ENCODE measurements around the gene NIN.

Gene NIN

GRCh38 chr14:50762931-50763300 lies 68.0 kb downstream of the NIN start:
- no peak for DNase-seq (ENCODE audit: low spot score)

- no peak for DNase-seq (ENCODE audit: low spot score)
Measured at GRCh38 chr14:50762001-50762930, 68.7 kb downstream of the NIN start.

GRCh38 chr14:50759800-50760543 lies 71.0 kb downstream of the NIN start:
- DNase-seq (ENCODE audit: low spot score), result no peak

- DNase-seq (ENCODE audit: low spot score), result no peak
Measured at GRCh38 chr14:50758945-50759344, 72.0 kb downstream of the NIN start.

- no peak for DNase-seq (ENCODE audit: low spot score)
Measured at GRCh38 chr14:50758305-50758704, 72.7 kb downstream of the NIN start.

- DNase-seq (ENCODE audit: low spot score), result no peak
Measured at GRCh38 chr14:50757702-50758101, 73.3 kb downstream of the NIN start.

- no peak for DNase-seq (ENCODE audit: low spot score)
Measured at GRCh38 chr14:50756300-50756699, 74.7 kb downstream of the NIN start.

GRCh38 chr14:50750323-50750722 lies 80.6 kb downstream of the NIN start:
- no peak for DNase-seq (ENCODE audit: low spot score)

GRCh38 chr14:50745401-50746058 lies 85.4 kb downstream of the NIN start:
- no peak for DNase-seq (ENCODE audit: low spot score)

GRCh38 chr14:50744231-50744630 lies 86.7 kb downstream of the NIN start:
- no peak for DNase-seq (ENCODE audit: low spot score)

- no peak for DNase-seq (ENCODE audit: low spot score)
Measured at GRCh38 chr14:50741567-50741966, 89.4 kb downstream of the NIN start.

- DNase-seq (ENCODE audit: low spot score), result no peak
Measured at GRCh38 chr14:50740856-50741255, 90.1 kb downstream of the NIN start.

- no peak for DNase-seq (ENCODE audit: low spot score)
Measured at GRCh38 chr14:50739186-50739585, 91.8 kb downstream of the NIN start.

- DNase-seq (ENCODE audit: low spot score), result no peak
Measured at GRCh38 chr14:50736932-50737419, 94.0 kb downstream of the NIN start.

GRCh38 chr14:50734950-50735695 lies 95.8 kb downstream of the NIN start:
- DNase-seq (ENCODE audit: low spot score), result no peak

- no peak for DNase-seq (ENCODE audit: low spot score)
Measured at GRCh38 chr14:50733494-50733893, 97.5 kb downstream of the NIN start.

- no peak for DNase-seq (ENCODE audit: low spot score)
Measured at GRCh38 chr14:50728836-50729235, 102.1 kb downstream of the NIN start.

- DNase-seq (ENCODE audit: low spot score), result no peak
Measured at GRCh38 chr14:50726372-50727107, 104.4 kb downstream of the NIN start.

- DNase-seq (ENCODE audit: low spot score), result no peak
Measured at GRCh38 chr14:50725761-50726160, 105.2 kb downstream of the NIN start.

GRCh38 chr14:50719911-50720759 lies 110.8 kb downstream of the NIN start:
- DNase-seq (ENCODE audit: low spot score), result no peak
